Activated CD4-positive, CD25-positive, alpha-beta regulatory T cell treated with anti-CD3 and anti-CD28 coated beads, Interleukin-2, amount 50 U/mL, for 24 hours (primary cell): ENCODE results near the gene CCDC181.
A peak's percentile ranks its signal among the peaks of the same experiment; 100 is the strongest.
"Not testable (repeated sequence)": the region's sequence is repeated elsewhere in the genome, so short reads cannot be mapped to it uniquely, and the experiment has no call there.

Experiments
- ATAC-seq, 2 donors: fragments of 150-1000 bp; cut with Tn5 transposase; one replicate each; pipeline ENCODE4 v1.10.0; 2021; ENCODE audit warnings: mild to moderate bottlenecking in 1 of 2, moderate library complexity in 1 of 2

CCDC181 gene

DNA sequence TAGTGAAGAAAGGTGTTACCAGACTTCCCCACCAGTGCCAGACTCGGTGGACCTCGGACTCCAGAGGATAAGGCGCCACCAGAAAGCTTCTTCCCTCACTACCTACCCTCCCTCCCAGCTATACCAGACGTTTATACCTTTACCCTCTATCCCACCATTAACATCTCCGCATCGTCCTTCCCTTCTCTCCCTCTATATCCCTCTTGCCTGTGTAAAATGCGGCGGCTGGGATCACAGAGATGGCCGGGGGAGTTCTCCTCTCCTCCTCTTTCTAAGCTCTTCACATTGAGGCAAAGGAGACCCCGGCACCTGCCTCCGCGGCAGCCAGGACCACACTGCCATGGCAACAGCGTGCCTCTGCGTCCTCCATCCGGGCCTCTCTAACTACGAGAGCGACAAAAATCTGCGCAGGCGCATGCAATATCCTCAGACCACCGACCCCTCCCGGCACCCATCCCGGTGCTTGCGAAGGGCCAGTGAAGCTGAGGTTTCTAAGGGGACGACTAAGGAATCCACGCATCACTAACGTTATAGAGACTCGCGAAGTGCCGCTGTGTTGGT is at the start of gene CCDC181:
Gene CCDC181 (minus strand): TSS at position 394 of the 561 bp plus-strand sequence. CDS start 2,547 bp downstream, outside the sequence.
- ATAC-seq = peak; percentile 75 to 99

- no peak for ATAC-seq
Observed at GRCh38 chr1:169475806-169476387, 48.6 kb upstream of the CCDC181 start.

- no peak for ATAC-seq
Observed at GRCh38 chr1:169474302-169474995, 47.2 kb upstream of the CCDC181 start.

DNA sequence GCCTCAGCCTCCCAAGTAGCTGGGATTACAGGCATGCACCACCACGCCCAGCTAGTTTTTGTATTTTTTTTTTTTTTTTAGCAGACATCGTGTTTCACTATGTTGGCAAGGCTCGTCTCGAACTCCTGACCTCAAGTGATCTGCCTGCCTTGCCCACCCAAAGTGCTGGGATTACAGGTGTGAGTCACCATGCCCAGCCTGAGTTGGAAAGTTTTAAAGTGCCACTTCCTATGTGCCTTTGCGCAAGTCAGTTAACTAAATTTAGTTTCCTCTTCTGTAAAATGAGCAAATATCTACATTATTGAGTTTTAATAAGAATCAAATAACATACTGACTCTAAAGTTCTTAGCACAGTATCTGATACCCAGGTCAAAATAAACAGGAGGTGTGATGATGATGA is 46.1 kb upstream of the CCDC181 start:
- no peak for ATAC-seq

GRCh38 chr1:169472738-169473137 is 45.5 kb upstream of the CCDC181 start:
- no peak for ATAC-seq

- ATAC-seq = no peak
Observed at GRCh38 chr1:169468982-169469381, 41.7 kb upstream of the CCDC181 start.

DNA sequence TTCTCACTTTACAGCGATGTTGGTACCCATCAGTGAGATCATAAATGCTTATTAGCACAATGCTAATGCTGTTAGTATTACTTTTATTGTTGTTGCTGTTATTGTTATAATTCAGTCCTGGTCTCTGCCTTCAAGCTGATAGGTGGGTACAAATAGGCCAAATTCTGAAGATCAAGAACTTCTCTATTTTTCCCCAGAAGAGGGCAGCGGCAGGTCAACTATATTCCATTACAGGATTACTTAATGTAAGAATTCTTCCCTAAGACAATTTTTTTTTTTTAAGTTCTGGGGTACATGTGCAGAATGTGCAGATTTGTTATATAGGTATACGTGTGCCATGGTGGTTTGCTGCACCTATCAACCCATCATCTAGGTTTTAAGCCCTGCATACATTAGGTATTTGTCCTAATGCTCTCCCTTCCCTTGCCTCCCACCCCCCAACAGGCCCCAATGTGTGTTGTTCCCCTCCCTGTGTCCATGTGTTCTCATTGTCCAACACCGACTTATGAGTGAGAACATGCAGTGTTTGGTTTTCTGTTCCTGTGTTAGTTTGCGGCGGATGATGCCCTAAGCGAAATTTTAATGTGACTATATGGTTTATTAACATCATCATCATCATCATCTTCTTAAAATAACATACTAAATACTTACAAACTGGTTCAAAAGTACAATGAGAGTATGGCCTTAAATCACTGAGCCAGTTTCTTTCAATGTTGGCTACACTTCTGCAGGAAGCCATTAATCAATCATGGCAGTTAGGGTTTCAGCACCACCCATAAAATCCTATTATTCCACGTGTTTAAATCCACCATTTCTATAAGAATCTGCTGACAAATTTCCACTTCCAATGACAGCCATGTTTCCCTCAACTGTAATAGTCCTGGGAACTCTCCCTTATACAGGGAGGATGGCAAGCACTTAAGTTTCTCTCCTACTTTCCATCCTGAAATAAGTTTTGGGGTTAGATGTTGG is 39.3 kb upstream of the CCDC181 start:
- ATAC-seq = no peak

- ATAC-seq = no peak
Observed at GRCh38 chr1:169465281-169465680, 38.0 kb upstream of the CCDC181 start.

- no peak for ATAC-seq
Observed at GRCh38 chr1:169462385-169462784, 35.1 kb upstream of the CCDC181 start.

- no peak for ATAC-seq
Observed at GRCh38 chr1:169461390-169462000, 34.2 kb upstream of the CCDC181 start.

DNA sequence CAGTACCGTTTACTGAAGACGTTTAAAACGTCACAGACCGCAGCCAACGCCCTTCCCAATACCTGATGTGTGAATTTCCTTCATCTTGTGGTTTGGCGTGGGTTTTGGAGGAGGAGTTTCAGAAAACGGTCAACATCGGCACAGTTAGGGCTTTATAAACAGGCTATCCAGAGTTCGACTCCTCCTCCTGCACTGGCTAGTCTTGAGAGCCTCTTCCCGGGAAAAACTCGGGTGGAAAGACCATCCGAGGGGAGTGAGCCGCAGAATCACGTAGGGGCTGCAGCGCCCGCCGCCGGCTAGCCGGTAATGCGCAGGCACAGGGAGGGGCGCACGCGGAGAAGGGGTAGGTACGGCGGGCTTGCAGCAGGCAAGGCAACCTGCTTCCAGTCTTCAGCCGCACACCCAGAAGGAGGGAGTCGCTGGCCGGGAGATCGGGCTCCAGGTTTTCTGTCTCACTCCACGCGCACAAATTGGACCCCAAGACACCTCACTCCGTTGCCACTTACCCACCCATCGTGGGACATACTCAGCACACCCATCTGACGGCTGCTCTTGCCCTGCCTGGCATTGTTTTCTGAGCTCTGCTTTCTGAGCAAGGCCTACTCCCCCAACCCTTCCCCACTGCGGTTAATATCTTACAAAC is 33.0 kb upstream of the CCDC181 start:
- no peak for ATAC-seq

DNA sequence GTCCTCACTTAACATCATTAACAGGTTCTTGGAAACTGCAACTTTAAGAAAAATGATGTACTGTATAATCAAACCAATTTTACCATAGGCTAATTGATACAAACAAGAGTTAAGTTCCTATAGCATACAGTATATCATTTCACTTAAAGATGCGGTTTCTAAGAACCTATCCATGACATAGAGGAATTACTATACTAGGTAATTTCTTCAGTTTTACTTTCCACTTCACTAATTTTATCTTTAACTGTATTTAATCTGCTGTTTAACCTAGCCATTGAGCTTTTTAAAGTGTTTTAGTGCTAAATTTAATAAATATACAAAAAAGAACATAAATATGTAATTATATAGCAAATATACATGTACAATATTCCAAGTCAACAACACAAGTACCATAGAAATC is 30.2 kb upstream of the CCDC181 start:
- ATAC-seq = no peak

DNA sequence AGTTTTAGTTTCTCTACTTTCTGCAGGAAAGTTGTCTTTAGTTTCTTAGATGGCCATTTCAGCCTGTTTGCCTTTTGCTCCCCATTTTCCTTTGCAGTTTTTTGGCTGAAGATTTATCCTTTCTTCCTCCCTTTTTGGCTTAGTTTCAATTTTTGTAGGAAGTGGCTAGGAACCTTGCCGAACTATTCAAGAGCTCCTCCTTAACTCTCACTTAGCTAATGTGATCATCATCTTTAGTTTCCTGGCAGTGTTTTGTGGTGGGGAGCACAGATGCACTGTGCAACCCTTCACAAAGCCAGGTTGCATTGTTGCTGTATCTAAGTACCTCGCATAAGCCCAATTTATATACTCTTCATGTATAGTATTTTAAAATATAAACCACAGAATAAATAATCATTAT is 28.8 kb upstream of the CCDC181 start:
- ATAC-seq = no peak

DNA sequence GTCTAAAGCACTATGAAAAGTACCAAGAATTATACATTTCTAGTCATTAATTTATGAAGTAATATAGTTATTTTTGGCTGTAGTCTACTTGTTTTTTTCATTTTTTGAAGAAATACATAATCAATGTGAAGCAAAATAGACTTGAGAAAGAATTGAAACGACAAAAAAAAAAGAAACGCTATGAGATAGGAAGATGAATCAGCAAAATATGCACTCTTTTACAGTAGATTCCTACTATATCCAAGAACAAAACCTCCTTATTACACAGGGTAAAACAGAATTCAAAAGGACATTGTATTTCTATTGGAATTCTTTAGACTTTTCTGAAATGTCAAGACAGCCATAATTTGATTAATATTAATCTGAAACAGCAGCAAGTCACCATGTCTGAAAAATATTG is 25.6 kb upstream of the CCDC181 start:
- no peak for ATAC-seq

DNA sequence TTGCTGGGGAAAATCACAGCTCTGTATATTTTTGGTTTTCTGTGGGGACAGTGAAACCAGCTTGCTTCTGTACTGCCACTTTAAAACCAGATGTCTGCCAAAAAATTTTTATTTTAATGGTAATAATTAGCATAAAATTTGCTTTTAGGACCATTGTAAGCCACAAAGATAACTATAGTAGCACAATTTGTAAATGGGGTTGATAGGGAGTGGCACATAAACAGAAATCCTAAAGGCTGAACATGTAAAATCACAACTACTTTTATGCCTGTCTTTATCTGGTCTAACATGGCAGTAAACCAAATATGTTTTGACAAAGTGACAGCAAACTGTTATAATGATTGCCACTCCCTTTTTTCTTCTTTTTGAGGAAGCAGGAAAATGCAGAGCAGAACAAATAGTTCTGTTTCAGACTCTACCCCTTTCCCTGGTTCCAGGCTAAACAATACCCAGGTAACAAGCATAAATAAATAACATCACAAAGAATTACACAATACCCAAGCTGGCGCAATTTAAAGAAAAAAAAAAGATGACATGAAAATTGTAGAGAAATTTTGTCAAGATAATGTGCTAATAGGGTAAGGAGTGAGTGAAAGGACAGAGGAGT is 24.0 kb upstream of the CCDC181 start:
- ATAC-seq = no peak

- ATAC-seq = no peak
Observed at GRCh38 chr1:169443923-169444322, 16.6 kb upstream of the CCDC181 start.

- ATAC-seq = no peak
Observed at GRCh38 chr1:169426174-169426705, 1.0 kb downstream of the CCDC181 start.

DNA sequence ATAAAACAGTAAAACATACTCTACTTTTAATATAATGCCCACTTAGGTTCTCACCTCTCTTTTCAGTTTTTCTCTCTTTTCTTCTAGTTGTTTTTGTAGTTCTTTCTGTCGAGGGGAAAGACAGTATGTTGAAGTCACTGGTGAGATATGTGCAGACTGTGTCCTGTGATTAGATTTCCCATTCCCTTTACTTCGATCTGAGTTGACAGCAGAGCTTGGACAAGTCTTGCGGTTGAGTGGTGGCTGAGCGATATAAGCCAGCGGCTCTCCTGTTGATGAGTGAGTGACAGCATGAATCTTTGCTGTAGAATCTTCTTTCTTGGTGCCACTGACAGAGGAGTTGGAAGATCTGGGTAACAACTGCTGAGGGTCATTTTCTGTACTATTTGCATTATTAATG is 6.0 kb downstream of the CCDC181 start:
- ATAC-seq = no peak

DNA sequence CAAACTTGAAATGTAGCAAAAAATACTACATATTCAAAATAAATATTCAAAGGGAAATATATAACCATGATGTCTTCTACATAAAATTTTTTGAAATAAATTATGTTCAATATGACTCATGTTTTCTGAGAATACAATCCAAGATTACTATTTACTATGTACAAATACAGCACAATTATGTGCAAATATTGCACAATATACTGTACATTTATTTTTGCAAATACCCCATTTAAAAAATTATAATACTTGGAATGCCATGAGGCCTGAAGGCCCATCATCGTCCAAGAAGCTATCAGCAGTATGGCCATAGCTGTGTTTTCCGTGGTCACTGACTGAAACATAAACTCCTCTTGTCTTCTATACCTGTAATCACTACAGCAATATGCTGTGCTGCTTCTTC is 12.3 kb downstream of the CCDC181 start:
- no peak for ATAC-seq

GRCh38 chr1:169408340-169408739 is 18.9 kb downstream of the CCDC181 start:
- ATAC-seq = not testable (repeated sequence)

- not testable (repeated sequence) for ATAC-seq
Observed at GRCh38 chr1:169402578-169402977, 24.7 kb downstream of the CCDC181 start.
